HK-2 (cell line): ENCODE results near the gene CSF1.

Source experiments
- DNase-seq: peaks from one replicate; pipeline ENCODE4 v3.0.0-alpha.2; 2018; ENCODE audit not compliant: unreplicated experiment

Gene CSF1

DNA sequence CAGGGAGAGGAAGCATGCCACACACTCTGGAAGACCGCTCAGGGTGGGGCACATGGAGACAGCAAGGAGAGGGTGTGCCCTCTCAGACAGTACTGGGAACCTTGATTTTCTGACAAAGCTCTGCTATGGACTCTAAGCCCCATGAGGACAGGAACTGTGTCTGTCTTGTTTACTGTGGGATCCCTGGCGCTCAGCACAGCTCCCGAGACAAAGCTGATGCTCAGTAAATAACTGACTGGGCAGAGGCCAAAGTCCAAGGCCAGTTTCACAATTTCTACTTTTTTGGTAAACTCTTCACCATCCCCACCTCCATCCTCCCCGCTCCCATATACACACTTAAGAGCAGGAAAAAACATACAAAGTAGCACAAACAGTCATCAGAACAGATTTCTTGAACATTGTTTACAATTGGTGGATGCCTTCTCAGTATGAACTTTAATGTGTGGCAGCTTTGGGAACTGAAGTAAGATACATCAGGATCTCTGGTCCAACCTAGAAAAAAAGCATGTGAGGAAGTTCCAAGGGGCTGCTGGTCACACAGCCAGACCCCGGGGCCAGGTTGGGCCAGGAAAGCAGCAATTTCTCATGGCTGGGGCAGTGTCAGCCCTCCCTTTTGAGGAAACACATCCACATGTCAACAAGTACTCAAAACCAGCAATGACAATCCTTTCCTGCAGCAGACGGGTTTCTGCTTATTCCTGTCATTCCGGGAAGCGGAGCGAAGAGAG is 68.3 kb downstream of the CSF1 start:
- no peak for DNase-seq

DNA sequence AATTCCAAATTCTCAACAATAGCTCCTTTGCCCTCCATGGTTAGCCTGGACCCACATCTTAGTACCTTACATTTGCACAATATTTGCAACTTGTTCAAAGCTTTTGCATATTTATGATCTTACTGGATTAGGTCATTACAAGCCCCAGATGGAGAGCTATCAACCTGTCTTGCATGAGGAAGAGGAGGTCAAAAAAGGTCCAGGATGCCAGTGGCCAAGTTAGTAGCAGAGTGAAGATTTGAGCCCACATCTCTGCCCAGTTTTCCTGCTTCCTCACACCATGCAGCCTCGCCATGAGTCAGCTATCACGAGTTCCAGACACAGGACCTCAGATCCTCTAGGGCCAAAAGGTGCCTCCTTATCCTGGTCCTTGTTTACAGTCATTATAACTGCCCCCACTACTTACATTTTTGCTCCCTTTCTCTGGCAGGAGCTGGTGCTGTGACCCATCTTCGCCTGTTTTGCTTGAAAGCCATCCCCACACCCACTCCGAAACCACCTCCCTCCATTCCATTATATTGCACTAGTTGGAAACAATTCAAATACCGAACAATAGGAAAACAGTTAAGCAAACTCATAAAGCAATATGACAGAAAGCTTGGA is 68.9 kb downstream of the CSF1 start:
- DNase-seq: peak; percentile 38
